GM23338 (cell line): ENCODE measurements around the gene SPR. TPM values are rescaled to one million over a fixed set of nuclear protein-coding genes. Genes with fewer than 3 reads are reported as not detected.

Experiments
- ATAC-seq: fragments of 200-7000 bp; cut with Tn5 transposase; 3 replicates; pipeline ENCODE4 v1.9.1; 2020
- DNase-seq: peaks from one replicate; pipeline ENCODE4 v3.0.0-alpha.2; 2015; ENCODE audit warnings: low spot score
- H2AFZ ChIP-seq: fragments of 200-600 bp; sonication (generic); 2 replicates; pipeline ENCODE4 v1.8.0; 2016; ENCODE audit warnings: antibody characterized with exemption, mild to moderate bottlenecking, moderate library complexity
- H3F3A ChIP-seq: fragments of 200-600 bp; sonication (generic); replicated peaks from 2 replicates; pipeline ENCODE4 v1.8.0; 2017; ENCODE audit warnings: antibody characterized with exemption, mixed run types, low read depth
- H3K27ac ChIP-seq: fragments of 200-600 bp; sonication (generic); 2 replicates; pipeline ENCODE4 v1.6.1; 2016; ENCODE audit warnings: low read depth
- H3K27me3 ChIP-seq: fragments of 200-600 bp; sonication (generic); 2 replicates; pipeline ENCODE4 v1.8.0; 2016; ENCODE audit warnings: mild to moderate bottlenecking, mixed run types, moderate library complexity; ENCODE audit not compliant: insufficient read depth
- H3K36me3 ChIP-seq: fragments of 200-600 bp; sonication (generic); 2 replicates; pipeline ENCODE4 v1.8.0; 2016; ENCODE audit warnings: mild to moderate bottlenecking; ENCODE audit not compliant: insufficient read depth
- H3K4me1 ChIP-seq: fragments of 200-600 bp; sonication (generic); 2 replicates; pipeline ENCODE4 v1.8.0; 2016; ENCODE audit warnings: mild to moderate bottlenecking, moderate library complexity; ENCODE audit not compliant: insufficient read depth
- H3K4me2 ChIP-seq: fragments of 200-600 bp; sonication (generic); 2 replicates; pipeline ENCODE4 v1.7.1; 2017; ENCODE audit warnings: mixed run types
- H3K4me3 ChIP-seq: fragments of 200-600 bp; sonication (generic); 2 replicates; pipeline ENCODE4 v1.6.1; 2016; ENCODE audit warnings: mixed run types
- H3K79me2 ChIP-seq: fragments of 200-600 bp; sonication (generic); replicated peaks from 2 replicates; pipeline ENCODE4 v1.8.0; 2017; ENCODE audit warnings: mild to moderate bottlenecking; ENCODE audit not compliant: insufficient read depth
- H3K9me2 ChIP-seq: fragments of 200-600 bp; sonication (generic); 2 replicates; pipeline ENCODE4 v1.8.0; 2017; ENCODE audit not compliant: insufficient read depth
- H4K20me1 ChIP-seq: fragments of 200-600 bp; sonication (generic); replicated peaks from 2 replicates; pipeline ENCODE4 v1.8.0; 2017; ENCODE audit warnings: mild to moderate bottlenecking; ENCODE audit not compliant: insufficient read depth
- H3K27ac Mint-ChIP-seq: 2 replicates; pipeline ENCODE4 v1.8.0; 2020; ENCODE audit warnings: inconsistent platforms, mild to moderate bottlenecking, moderate library complexity, mixed read lengths
- H3K27me3 Mint-ChIP-seq: 3 replicates; pipeline ENCODE4 v1.8.0; 2022; ENCODE audit warnings: low read depth, mild to moderate bottlenecking, moderate library complexity, mixed read lengths, inconsistent platforms; ENCODE audit not compliant: insufficient read depth, poor library complexity
- H3K36me3 Mint-ChIP-seq: 3 replicates; pipeline ENCODE4 v1.8.0; 2021; ENCODE audit warnings: low read depth, mild to moderate bottlenecking, inconsistent platforms, moderate library complexity, mixed read lengths
- H3K4me1 Mint-ChIP-seq: 3 replicates; pipeline ENCODE4 v1.8.0; 2020; ENCODE audit warnings: mild to moderate bottlenecking, inconsistent platforms, mixed read lengths
- H3K4me3 Mint-ChIP-seq: 3 replicates; pipeline ENCODE4 v1.8.0; 2021; ENCODE audit warnings: moderate library complexity, mild to moderate bottlenecking, inconsistent platforms, mixed read lengths
- H3K9me3 Mint-ChIP-seq: 3 replicates; pipeline ENCODE4 v1.8.0; 2020; ENCODE audit warnings: moderate library complexity, mild to moderate bottlenecking, inconsistent platforms, mixed read lengths
- CREB1 ChIP-seq: fragments of 250-450 bp; sonication (Bioruptor Pico); IDR thresholded peaks from 2 replicates; pipeline ENCODE4 v1.5.0; 2020; ENCODE audit warnings: low read depth, mild to moderate bottlenecking, moderate library complexity
- CTCF ChIP-seq, 2 experiments: fragments of 200-600 bp in 1 of 2; sonication (generic) in 1 of 2; conservative IDR thresholded peaks; 2 replicates each; pipeline versions ENCODE4 v1.5.1 to v1.6.1; 2016 to 2017; ENCODE audit warnings: antibody characterized with exemption in 2 of 2, low read depth in 2 of 2, mild to moderate bottlenecking in 2 of 2, moderate library complexity in 1 of 2
- EZH2 ChIP-seq: fragments of 200-600 bp; sonication (generic); IDR thresholded peaks from one replicate; pipeline ENCODE4 v1.8.0; 2017; ENCODE audit warnings: antibody characterized with exemption, mild to moderate bottlenecking, low read depth; ENCODE audit not compliant: unreplicated experiment
- EZH2phosphoT487 ChIP-seq: fragments of 200-600 bp; sonication (generic); IDR thresholded peaks from one replicate; pipeline ENCODE4 v1.8.1; 2018; ENCODE audit warnings: antibody characterized with exemption; ENCODE audit not compliant: unreplicated experiment
- JUNB ChIP-seq: IDR thresholded peaks from one replicate; pipeline ENCODE4 v1.6.1; 2016; ENCODE audit warnings: antibody characterized with exemption; ENCODE audit not compliant: unreplicated experiment
- NANOG ChIP-seq: IDR thresholded peaks from 2 replicates; pipeline ENCODE4 v1.6.1; 2016; ENCODE audit warnings: antibody characterized with exemption, borderline replicate concordance
- POLR2AphosphoS5 ChIP-seq: IDR thresholded peaks from 2 replicates; pipeline ENCODE4 v1.6.1; 2016; ENCODE audit warnings: antibody characterized with exemption, low read depth
- STAT1 ChIP-seq: IDR thresholded peaks from one replicate; pipeline ENCODE4 v1.6.1; 2016; ENCODE audit warnings: antibody characterized with exemption; ENCODE audit not compliant: unreplicated experiment
- ZNF114 ChIP-seq: fragments of 250-450 bp; sonication (Bioruptor Pico); IDR thresholded peaks from 2 replicates; pipeline ENCODE4 v1.5.0; 2020; ENCODE audit warnings: mild to moderate bottlenecking, moderate library complexity
- ZNF331 ChIP-seq: fragments of 250-450 bp; sonication (Bioruptor Pico); IDR thresholded peaks from 2 replicates; pipeline ENCODE4 v1.5.0; 2020; ENCODE audit warnings: low read depth, mild to moderate bottlenecking, moderate library complexity
- polyA plus RNA-seq: library from polyadenylated mRNA; unstranded; fragments of >200 nt; fragmentation: Nextera tagmentation; extraction: Ambion mirVana; gene quantifications from 2 replicates; pipeline ENCODE4 v1.2.1, GENCODE V29; 2016
- total RNA-seq: library from RNA; depleted of rRNA; stranded (reverse); fragments of >200 nt; shearing (Covaris generic); gene quantifications from 2 replicates; pipeline ENCODE4 v1.2.3, GENCODE V29; 2014
- TF ChIP-seq, protein P1 (sequence below): IDR thresholded peaks from 2 replicates; pipeline ENCODE4 v1.6.1; 2016; ENCODE audit warnings: antibody characterized with exemption
- TF ChIP-seq, protein P2 (sequence below): IDR thresholded peaks from one replicate; pipeline ENCODE4 v1.6.1; 2018; ENCODE audit warnings: antibody characterized with exemption; ENCODE audit not compliant: unreplicated experiment

SPR gene
- total and polyA plus RNA-seq, 2 experiments from 2014 or later, result 10.7 to 15.2 TPM

- Mint-ChIP-seq H3K36me3 (peaks cover 4% of the 10 kb centered on the region; the same call in 1 of the 3 replicates), H3K9me3 (peaks cover 3% of the 10 kb centered on the region; the same call in 2 of the 3 replicates), H3K4me3 (peak overlapping the region; percentile 81), H3K4me1 (peaks cover 34% of the 10 kb centered on the region), H3K27ac (no peak overlapping the region), H3K27me3 (peaks cover 9% of the 10 kb centered on the region)
- Histone ChIP-seq H3K36me3 (no peaks in the 10 kb centered on the region), H3K27me3 (peaks cover 99% of the 10 kb centered on the region), H4K20me1 (peaks cover 13% of the 10 kb centered on the region), H3F3A (peaks cover 27% of the 10 kb centered on the region), H3K4me1 (peaks cover 47% of the 10 kb centered on the region), H2AFZ (peak overlapping the region; percentile 77), H3K4me3 (peak overlapping the region; percentile 56), H3K79me2 (no peaks in the 10 kb centered on the region), H3K4me2 (peak overlapping the region; percentile 91), H3K9me2 (no peaks in the 10 kb centered on the region), H3K27ac (no peak overlapping the region)
- peak; percentile 21 for DNase-seq
- peak; percentile 77 for TF ChIP-seq EZH2
- TF ChIP-seq EZH2phosphoT487, result no peak
- ATAC-seq, result no peak
Measured at GRCh38 chr2:72921088-72921851, 34.1 kb downstream of the SPR start.

- H3K27me3 ChIP-seq, result peaks cover 99% of the 10 kb centered on the region
- Mint-ChIP-seq H3K27me3 (peaks cover 4% of the 10 kb centered on the region), H3K36me3 (peaks cover 4% of the 10 kb centered on the region; the same call in 1 of the 3 replicates), H3K4me3 (peak overlapping the region; percentile 4; the same call in 1 of the 3 replicates), H3K4me1 (peaks cover 34% of the 10 kb centered on the region), H3K27ac (no peak overlapping the region), H3K9me3 (peaks cover 3% of the 10 kb centered on the region; the same call in 2 of the 3 replicates)
- no peak overlapping the region for H3K4me3 ChIP-seq
- H3K27ac ChIP-seq, result no peak overlapping the region
- H3K36me3 ChIP-seq, result no peaks in the 10 kb centered on the region
- no peak overlapping the region for H3K4me2 ChIP-seq
- H2AFZ ChIP-seq, result no peak overlapping the region
- peaks cover 27% of the 10 kb centered on the region for H3F3A ChIP-seq
- no peaks in the 10 kb centered on the region for H3K9me2 ChIP-seq
- ATAC-seq, result no peak
- no peaks in the 10 kb centered on the region for H3K79me2 ChIP-seq
- no peak for DNase-seq
- peaks cover 16% of the 10 kb centered on the region for H4K20me1 ChIP-seq
- peaks cover 53% of the 10 kb centered on the region for H3K4me1 ChIP-seq
- TF ChIP-seq, protein P1, sequence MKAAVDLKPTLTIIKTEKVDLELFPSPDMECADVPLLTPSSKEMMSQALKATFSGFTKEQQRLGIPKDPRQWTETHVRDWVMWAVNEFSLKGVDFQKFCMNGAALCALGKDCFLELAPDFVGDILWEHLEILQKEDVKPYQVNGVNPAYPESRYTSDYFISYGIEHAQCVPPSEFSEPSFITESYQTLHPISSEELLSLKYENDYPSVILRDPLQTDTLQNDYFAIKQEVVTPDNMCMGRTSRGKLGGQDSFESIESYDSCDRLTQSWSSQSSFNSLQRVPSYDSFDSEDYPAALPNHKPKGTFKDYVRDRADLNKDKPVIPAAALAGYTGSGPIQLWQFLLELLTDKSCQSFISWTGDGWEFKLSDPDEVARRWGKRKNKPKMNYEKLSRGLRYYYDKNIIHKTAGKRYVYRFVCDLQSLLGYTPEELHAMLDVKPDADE, result no peak
- no peak for TF ChIP-seq CREB1
- TF ChIP-seq NANOG, result no peak
- no peak for TF ChIP-seq ZNF114 (CRISPR knock-in tag)
- no peak for TF ChIP-seq JUNB
- TF ChIP-seq STAT1, result no peak
- no peak for TF ChIP-seq ZNF331 (CRISPR knock-in tag)
- TF ChIP-seq POLR2AphosphoS5, result no peak
- no peak for TF ChIP-seq CTCF (conservative IDR thresholded peaks at IDR 0.05; ENCODE audit: low read depth in 2 of 2)
- no peak for TF ChIP-seq EZH2phosphoT487
- TF ChIP-seq, protein P2, sequence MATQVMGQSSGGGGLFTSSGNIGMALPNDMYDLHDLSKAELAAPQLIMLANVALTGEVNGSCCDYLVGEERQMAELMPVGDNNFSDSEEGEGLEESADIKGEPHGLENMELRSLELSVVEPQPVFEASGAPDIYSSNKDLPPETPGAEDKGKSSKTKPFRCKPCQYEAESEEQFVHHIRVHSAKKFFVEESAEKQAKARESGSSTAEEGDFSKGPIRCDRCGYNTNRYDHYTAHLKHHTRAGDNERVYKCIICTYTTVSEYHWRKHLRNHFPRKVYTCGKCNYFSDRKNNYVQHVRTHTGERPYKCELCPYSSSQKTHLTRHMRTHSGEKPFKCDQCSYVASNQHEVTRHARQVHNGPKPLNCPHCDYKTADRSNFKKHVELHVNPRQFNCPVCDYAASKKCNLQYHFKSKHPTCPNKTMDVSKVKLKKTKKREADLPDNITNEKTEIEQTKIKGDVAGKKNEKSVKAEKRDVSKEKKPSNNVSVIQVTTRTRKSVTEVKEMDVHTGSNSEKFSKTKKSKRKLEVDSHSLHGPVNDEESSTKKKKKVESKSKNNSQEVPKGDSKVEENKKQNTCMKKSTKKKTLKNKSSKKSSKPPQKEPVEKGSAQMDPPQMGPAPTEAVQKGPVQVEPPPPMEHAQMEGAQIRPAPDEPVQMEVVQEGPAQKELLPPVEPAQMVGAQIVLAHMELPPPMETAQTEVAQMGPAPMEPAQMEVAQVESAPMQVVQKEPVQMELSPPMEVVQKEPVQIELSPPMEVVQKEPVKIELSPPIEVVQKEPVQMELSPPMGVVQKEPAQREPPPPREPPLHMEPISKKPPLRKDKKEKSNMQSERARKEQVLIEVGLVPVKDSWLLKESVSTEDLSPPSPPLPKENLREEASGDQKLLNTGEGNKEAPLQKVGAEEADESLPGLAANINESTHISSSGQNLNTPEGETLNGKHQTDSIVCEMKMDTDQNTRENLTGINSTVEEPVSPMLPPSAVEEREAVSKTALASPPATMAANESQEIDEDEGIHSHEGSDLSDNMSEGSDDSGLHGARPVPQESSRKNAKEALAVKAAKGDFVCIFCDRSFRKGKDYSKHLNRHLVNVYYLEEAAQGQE, result no peak
Measured at GRCh38 chr2:72921853-72922252, 34.6 kb downstream of the SPR start.
